Measurements from ENCODE around the gene KBTBD3. TPM values are rescaled to one million over a fixed set of nuclear protein-coding genes. Genes with fewer than 3 reads are reported as not detected.

Gene KBTBD3
- 3.0 and 3.9 TPM in 2 replicates for total RNA-seq
- long read RNA-seq, transcript KBTBD3-205 (4 exons, 2,682 nt) = major isoform, 13 of 27 reads
- long read RNA-seq, transcript KBTBD3-201 (3 exons, 3,751 nt) = minor isoform, 10 of 27 reads
- long read RNA-seq, partial matches to known transcripts = 1 of 27 reads
- long read RNA-seq, other reads (novel, unspliced or antisense) = 2 of 27 reads

GRCh38 chr11:106076919-106077608, at the start of gene KBTBD3:
Gene KBTBD3 (minus strand): TSS chr11:106077347. CDS start chr11:106059097, 18,250 bp downstream.
- Mint-ChIP-seq H3K4me1 (ENCODE audit: unreplicated experiment) (peaks cover 31% of the 10 kb centered on the region), H3K27me3 (ENCODE audit: unreplicated experiment) (no peaks in the 10 kb centered on the region), H3K27ac (ENCODE audit: unreplicated experiment) (peak within 1 kb of the TSS; percentile 99), H3K36me3 (ENCODE audit: unreplicated experiment) (peaks cover 15% of the 10 kb centered on the region), H3K4me3 (ENCODE audit: unreplicated experiment) (peak within 1 kb of the TSS; percentile 96), H3K9me3 (ENCODE audit: unreplicated experiment) (no peaks in the 10 kb centered on the region)
- TF ChIP-seq CTCF (IDR thresholded peaks at IDR 0.05) = peak; percentile 67
- peak; percentile 99 for DNase-seq (ENCODE audit: extremely low spot score, unreplicated experiment)

GRCh38 chr11:106121570-106122320, 44.6 kb upstream of the KBTBD3 start:
- no peak for DNase-seq (ENCODE audit: extremely low spot score, unreplicated experiment)
- no peaks in the 10 kb centered on the region for H3K4me1 Mint-ChIP-seq (ENCODE audit: unreplicated experiment)
- H3K27ac Mint-ChIP-seq (ENCODE audit: unreplicated experiment) = no peak overlapping the region
- H3K27me3 Mint-ChIP-seq (ENCODE audit: unreplicated experiment) = peaks cover 25% of the 10 kb centered on the region
- TF ChIP-seq CTCF (IDR thresholded peaks at IDR 0.05) = no peak
- no peaks in the 10 kb centered on the region for H3K36me3 Mint-ChIP-seq (ENCODE audit: unreplicated experiment)
- no peak overlapping the region for H3K4me3 Mint-ChIP-seq (ENCODE audit: unreplicated experiment)
- no peaks in the 10 kb centered on the region for H3K9me3 Mint-ChIP-seq (ENCODE audit: unreplicated experiment)

- no peaks in the 10 kb centered on the region for H3K36me3 Mint-ChIP-seq (ENCODE audit: unreplicated experiment)
Observed at GRCh38 chr11:106105986-106106385, 28.8 kb upstream of the KBTBD3 start.

GRCh38 chr11:106101819-106102218, 24.7 kb upstream of the KBTBD3 start:
- DNase-seq (ENCODE audit: extremely low spot score, unreplicated experiment) = no peak
- TF ChIP-seq CTCF (IDR thresholded peaks at IDR 0.05) = no peak
- Mint-ChIP-seq H3K4me3 (ENCODE audit: unreplicated experiment) (no peak overlapping the region), H3K4me1 (ENCODE audit: unreplicated experiment) (no peaks in the 10 kb centered on the region), H3K9me3 (ENCODE audit: unreplicated experiment) (no peaks in the 10 kb centered on the region), H3K27me3 (ENCODE audit: unreplicated experiment) (no peaks in the 10 kb centered on the region), H3K36me3 (ENCODE audit: unreplicated experiment) (peaks cover 16% of the 10 kb centered on the region), H3K27ac (ENCODE audit: unreplicated experiment) (no peak overlapping the region)

More at GRCh38 chr11:106105986-106106385, 28.8 kb upstream of the KBTBD3 start:
- no peaks in the 10 kb centered on the region for H3K4me1 Mint-ChIP-seq (ENCODE audit: unreplicated experiment)
- H3K27ac Mint-ChIP-seq (ENCODE audit: unreplicated experiment) = no peak overlapping the region
- no peaks in the 10 kb centered on the region for H3K9me3 Mint-ChIP-seq (ENCODE audit: unreplicated experiment)
- peaks cover 4% of the 10 kb centered on the region for H3K27me3 Mint-ChIP-seq (ENCODE audit: unreplicated experiment)
- DNase-seq (ENCODE audit: extremely low spot score, unreplicated experiment) = no peak
- no peak overlapping the region for H3K4me3 Mint-ChIP-seq (ENCODE audit: unreplicated experiment)
- TF ChIP-seq CTCF (IDR thresholded peaks at IDR 0.05) = no peak

- no peaks in the 10 kb centered on the region for H3K9me3 Mint-ChIP-seq (ENCODE audit: unreplicated experiment)
- no peaks in the 10 kb centered on the region for H3K4me1 Mint-ChIP-seq (ENCODE audit: unreplicated experiment)
- H3K27me3 Mint-ChIP-seq (ENCODE audit: unreplicated experiment) = no peaks in the 10 kb centered on the region
- no peak for DNase-seq (ENCODE audit: extremely low spot score, unreplicated experiment)
- H3K36me3 Mint-ChIP-seq (ENCODE audit: unreplicated experiment) = peaks cover 20% of the 10 kb centered on the region
- TF ChIP-seq CTCF (IDR thresholded peaks at IDR 0.05) = no peak
- no peak overlapping the region for H3K4me3 Mint-ChIP-seq (ENCODE audit: unreplicated experiment)
- no peak overlapping the region for H3K27ac Mint-ChIP-seq (ENCODE audit: unreplicated experiment)
Observed at GRCh38 chr11:106101370-106101769, 24.2 kb upstream of the KBTBD3 start.
